Measurements from ENCODE around the gene SLC7A6. TPM values are rescaled to one million over a fixed set of nuclear protein-coding genes. Genes with fewer than 3 reads are reported as not detected.

The SLC7A6 gene
- total and polyA plus RNA-seq, 2 of the 13 experiments (the other 11 are each of a cell fraction or from before 2014, with no cell fraction given) = 35.8 to 70.8 TPM

DNA sequence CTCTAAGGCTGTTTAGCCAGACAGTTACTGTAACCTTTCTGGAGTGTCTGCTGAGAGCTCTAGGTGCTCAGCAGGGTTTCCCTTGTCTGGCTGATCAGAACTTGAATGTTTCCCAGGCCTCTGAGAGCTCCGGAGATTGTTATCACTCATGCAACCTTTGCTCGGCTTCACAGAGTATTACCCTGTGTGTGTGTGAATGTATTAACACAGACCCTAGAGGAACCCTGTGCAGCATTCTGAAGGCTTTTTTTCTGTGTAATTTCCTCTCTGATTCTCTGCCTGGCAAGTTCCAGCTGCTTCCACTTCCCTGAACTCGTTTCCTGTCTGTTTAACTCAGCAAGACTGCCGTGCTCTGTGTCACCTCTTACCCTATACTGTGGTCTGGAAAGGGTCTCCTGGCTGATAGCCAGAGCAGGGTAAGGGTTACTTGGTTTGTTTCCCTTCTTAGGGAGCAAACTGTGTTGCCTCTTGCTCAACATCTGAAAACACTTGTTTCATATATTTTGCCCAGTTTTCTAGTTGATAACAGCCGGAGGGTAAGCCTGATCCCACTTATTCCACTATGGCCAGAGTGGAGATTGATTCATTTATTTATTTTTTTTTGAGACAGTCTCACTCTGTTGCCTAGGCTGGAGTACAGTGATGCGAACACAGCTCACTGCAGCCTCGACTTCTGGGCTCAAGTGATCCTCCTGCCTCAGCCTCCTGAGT is 68.2 kb downstream of the SLC7A6 start (continued):
- TF ChIP-seq ARID2 (CRISPR knock-in tag; IDR thresholded peaks at IDR 0.05; ENCODE audit: borderline replicate concordance) (no peak), HNRNPL (IDR thresholded peaks at IDR 0.05; ENCODE audit: low read depth, low read length) (no peak), ADNP (CRISPR knock-in tag; IDR thresholded peaks at IDR 0.05) (no peak), ZNF598 (CRISPR knock-in tag; IDR thresholded peaks at IDR 0.05; ENCODE audit: borderline replicate concordance) (no peak), NFIB (CRISPR knock-in tag; IDR thresholded peaks at IDR 0.05; ENCODE audit: borderline replicate concordance) (no peak), ZNF839 (CRISPR knock-in tag; IDR thresholded peaks at IDR 0.05; ENCODE audit: borderline replicate concordance) (no peak), ZNF530 (CRISPR knock-in tag; IDR thresholded peaks at IDR 0.05; ENCODE audit: low read depth) (no peak), ZNF235 (CRISPR knock-in tag; IDR thresholded peaks at IDR 0.05; ENCODE audit: borderline replicate concordance) (no peak), ZNF276 (CRISPR knock-in tag; IDR thresholded peaks at IDR 0.05; ENCODE audit: low read depth) (no peak), ZKSCAN8 (CRISPR knock-in tag; IDR thresholded peaks at IDR 0.05; ENCODE audit: borderline replicate concordance) (peak; percentile 47; the same call in 1 of the 2 replicates), EP300 (IDR thresholded peaks at IDR 0.05; ENCODE audit: low read depth in 2 of 2, low read length in 2 of 2) (no peak), EP300 (CRISPR knock-in tag; IDR thresholded peaks at IDR 0.05; ENCODE audit: borderline replicate concordance) (no peak), ZNF232 (CRISPR knock-in tag; IDR thresholded peaks at IDR 0.05; ENCODE audit: borderline replicate concordance) (peak; percentile 72; the same call in 1 of the 2 replicates), ZNF280D (CRISPR knock-in tag; IDR thresholded peaks at IDR 0.05) (0 out of 2 replicates have a peak, but pooled peaks have one; percentile 32), TGIF2 (CRISPR knock-in tag; IDR thresholded peaks at IDR 0.05) (peak; percentile 9; the same call in 1 of the 2 replicates), SRF (IDR thresholded peaks at IDR 0.05; ENCODE audit: low read depth, low read length) (no peak), MAFF (IDR thresholded peaks at IDR 0.05; ENCODE audit: low read depth, low read length) (no peak), ZNF788 (CRISPR knock-in tag; IDR thresholded peaks at IDR 0.05; ENCODE audit: borderline replicate concordance) (peak; percentile 42; the same call in 1 of the 2 replicates), ZNF562 (CRISPR knock-in tag; IDR thresholded peaks at IDR 0.05; ENCODE audit: borderline replicate concordance) (no peak), NFIC (IDR thresholded peaks at IDR 0.05; ENCODE audit: low read length) (peak; percentile 63), KDM4B (CRISPR knock-in tag; IDR thresholded peaks at IDR 0.05) (0 out of 2 replicates have a peak, but pooled peaks have one; percentile 26), ZFP37 (CRISPR knock-in tag; IDR thresholded peaks at IDR 0.05; ENCODE audit: borderline replicate concordance) (0 out of 2 replicates have a peak, but pooled peaks have one; percentile 51), ATM (IDR thresholded peaks at IDR 0.05; ENCODE audit: borderline replicate concordance) (no peak)
- TF ChIP-seq, protein P1, sequence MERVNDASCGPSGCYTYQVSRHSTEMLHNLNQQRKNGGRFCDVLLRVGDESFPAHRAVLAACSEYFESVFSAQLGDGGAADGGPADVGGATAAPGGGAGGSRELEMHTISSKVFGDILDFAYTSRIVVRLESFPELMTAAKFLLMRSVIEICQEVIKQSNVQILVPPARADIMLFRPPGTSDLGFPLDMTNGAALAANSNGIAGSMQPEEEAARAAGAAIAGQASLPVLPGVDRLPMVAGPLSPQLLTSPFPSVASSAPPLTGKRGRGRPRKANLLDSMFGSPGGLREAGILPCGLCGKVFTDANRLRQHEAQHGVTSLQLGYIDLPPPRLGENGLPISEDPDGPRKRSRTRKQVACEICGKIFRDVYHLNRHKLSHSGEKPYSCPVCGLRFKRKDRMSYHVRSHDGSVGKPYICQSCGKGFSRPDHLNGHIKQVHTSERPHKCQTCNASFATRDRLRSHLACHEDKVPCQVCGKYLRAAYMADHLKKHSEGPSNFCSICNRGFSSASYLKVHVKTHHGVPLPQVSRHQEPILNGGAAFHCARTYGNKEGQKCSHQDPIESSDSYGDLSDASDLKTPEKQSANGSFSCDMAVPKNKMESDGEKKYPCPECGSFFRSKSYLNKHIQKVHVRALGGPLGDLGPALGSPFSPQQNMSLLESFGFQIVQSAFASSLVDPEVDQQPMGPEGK (CRISPR knock-in tag; IDR thresholded peaks at IDR 0.05) = peak; percentile 8; the same call in 1 of the 2 replicates
